B cell (primary cell): ENCODE data around the gene CGB8.
"Not testable (repeated sequence)": the region's sequence is repeated elsewhere in the genome, so short reads cannot be mapped to it uniquely, and the experiment has no call there.

Experiments
- CTCF ChIP-seq: fragments of 200-600 bp; IDR thresholded peaks from one replicate; pipeline ENCODE4 v1.8.0; 2022; ENCODE audit warnings: antibody characterized with exemption, mild to moderate bottlenecking
- EZH2 ChIP-seq: IDR thresholded peaks from 2 replicates; pipeline ENCODE4 v1.6.1; 2012; ENCODE audit warnings: borderline replicate concordance, low read depth, mild to moderate bottlenecking, moderate library complexity, low read length; ENCODE audit not compliant: insufficient read depth, poor library complexity, severe bottlenecking

- TF ChIP-seq CTCF, EZH2: not testable (repeated sequence)
These were observed 1.6 kb upstream of the CGB8 start for GRCh38 chr19:49050376-49051033.
